HEK293T (cell line): ENCODE data around the gene ZNF319.
"Not testable (repeated sequence)": the region's sequence is repeated elsewhere in the genome, so short reads cannot be mapped to it uniquely, and the experiment has no call there.

ENCODE experiments used
- CTCF ChIA-PET: fragments of 350-600 bp; formaldehyde crosslinking; extraction: SDS; loops from one replicate; lab custom pipeline; 2021; ENCODE audit warnings: antibody characterized with exemption, inconsistent platforms; lab: Yijun Ruan, JAX
- POLR2A ChIA-PET: fragments of 350-600 bp; formaldehyde crosslinking; extraction: SDS; loops from one replicate; lab custom pipeline; 2020; ENCODE audit warnings: antibody characterized with exemption, inconsistent platforms; lab: Yijun Ruan, JAX
- DNase-seq: peaks from one replicate; pipeline ENCODE4 v3.0.0; 2012; ENCODE audit warnings: mixed read lengths; ENCODE audit errors: extremely low spot score
- ARNT ChIP-seq: fragments of 450-650 bp; IDR thresholded peaks from 2 replicates; pipeline ENCODE4 v1.6.1; 2017; ENCODE audit warnings: mild to moderate bottlenecking
- BHLHE40 ChIP-seq: fragments of 450-650 bp; IDR thresholded peaks from 2 replicates; pipeline ENCODE4 v1.6.1; 2016; ENCODE audit warnings: mild to moderate bottlenecking, moderate library complexity, borderline replicate concordance
- CTBP1 ChIP-seq: fragments of 450-650 bp; IDR thresholded peaks from 2 replicates; pipeline ENCODE4 v1.6.1; 2016; ENCODE audit warnings: borderline replicate concordance
- ELF4 ChIP-seq: fragments of 450-650 bp; IDR thresholded peaks from 2 replicates; pipeline ENCODE4 v1.6.1; 2017; ENCODE audit warnings: antibody characterized with exemption
- FOXA1 ChIP-seq: fragments of 450-650 bp; IDR thresholded peaks from 2 replicates; pipeline ENCODE4 v1.6.1; 2016; ENCODE audit warnings: mild to moderate bottlenecking
- FOXK2 ChIP-seq: fragments of 450-650 bp; IDR thresholded peaks from 2 replicates; pipeline ENCODE4 v1.6.1; 2016; ENCODE audit warnings: mild to moderate bottlenecking
- FOXM1 ChIP-seq: fragments of 450-650 bp; IDR thresholded peaks from 2 replicates; pipeline ENCODE4 v1.6.1; 2017; ENCODE audit warnings: mild to moderate bottlenecking, borderline replicate concordance
- HDGF ChIP-seq: fragments of 450-650 bp; IDR thresholded peaks from 2 replicates; pipeline ENCODE4 v1.6.1; 2017; ENCODE audit warnings: antibody characterized with exemption, borderline replicate concordance
- L3MBTL2 ChIP-seq: fragments of 450-650 bp; conservative IDR thresholded peaks from 2 replicates; pipeline ENCODE4 v1.6.1; 2016; ENCODE audit warnings: mild to moderate bottlenecking
- LEF1 ChIP-seq: fragments of 450-650 bp; IDR thresholded peaks from 2 replicates; pipeline ENCODE4 v1.6.1; 2017; ENCODE audit warnings: mild to moderate bottlenecking, borderline replicate concordance
- NFRKB ChIP-seq: fragments of 450-650 bp; IDR thresholded peaks from 2 replicates; pipeline ENCODE4 v1.6.1; 2016; ENCODE audit warnings: mild to moderate bottlenecking, moderate library complexity
- PKNOX1 ChIP-seq: fragments of 450-650 bp; IDR thresholded peaks from 2 replicates; pipeline ENCODE4 v1.6.1; 2016
- SP1 ChIP-seq: fragments of 450-650 bp; IDR thresholded peaks from 2 replicates; pipeline ENCODE4 v1.6.1; 2017
- SUZ12 ChIP-seq: fragments of 450-650 bp; IDR thresholded peaks from 2 replicates; pipeline ENCODE4 v1.6.1; 2016; ENCODE audit warnings: mild to moderate bottlenecking
- TARDBP ChIP-seq: fragments of 450-650 bp; IDR thresholded peaks from 2 replicates; pipeline ENCODE4 v1.6.1; 2016
- ZNF384 ChIP-seq: fragments of 450-650 bp; IDR thresholded peaks from 2 replicates; pipeline ENCODE4 v1.6.1; 2016

ZNF319 gene

GRCh38 chr16:57985204-57986181 lies 15.0 kb downstream of the ZNF319 start:
- ChIA-PET CTCF (no interaction called here), POLR2A (interaction anchor here (0.8 to 0.9 kb wide), 3 partner anchors 8 to 17 kb away, joined by 3 to 5 read pairs (median 3); no protein-coding TSS in a partner anchor)
- TF ChIP-seq FOXK2 (no peak), ARNT (no peak), L3MBTL2 (no peak), ZNF384 (no peak), TARDBP (no peak), PKNOX1 (no peak), HDGF (no peak), BHLHE40 (no peak), ELF4 (no peak), LEF1 (no peak), FOXA1 (no peak), SUZ12 (no peak)
- DNase-seq, result peak; percentile 58

- TF ChIP-seq L3MBTL2, result peak; percentile 82
- no peak for TF ChIP-seq HDGF
- TF ChIP-seq PKNOX1, result no peak
- no peak for TF ChIP-seq BHLHE40
- no peak for TF ChIP-seq CTBP1
- TF ChIP-seq FOXA1, result no peak
- no peak for TF ChIP-seq NFRKB
- ChIA-PET POLR2A (interaction anchor here (0.8 to 0.9 kb wide), 3 partner anchors 9 to 18 kb away, joined by 3 to 5 read pairs (median 3); no protein-coding TSS in a partner anchor), CTCF (interaction anchor here (0.7 kb wide), 1 partner anchor 142 kb away, joined by 3 read pairs; no protein-coding TSS in a partner anchor)
- DNase-seq, result peak; percentile 99
Measured at GRCh38 chr16:57984443-57985203, 15.8 kb downstream of the ZNF319 start.

GRCh38 chr16:57982385-57982784 lies 18.1 kb downstream of the ZNF319 start:
- CTCF ChIA-PET, result no interaction called here
- DNase-seq, result no peak
- POLR2A ChIA-PET, result no interaction called here
- TF ChIP-seq TARDBP, result no peak
- TF ChIP-seq ELF4, result no peak
- no peak for TF ChIP-seq ARNT
- no peak for TF ChIP-seq CTBP1
- TF ChIP-seq BHLHE40, result no peak
- no peak for TF ChIP-seq NFRKB
- TF ChIP-seq ZNF384, result no peak
- TF ChIP-seq SUZ12, result no peak
- no peak for TF ChIP-seq FOXM1
- TF ChIP-seq FOXK2, result no peak
- no peak for TF ChIP-seq FOXA1

GRCh38 chr16:57981636-57982035 lies 18.8 kb downstream of the ZNF319 start:
- ChIA-PET CTCF (no interaction called here), POLR2A (no interaction called here)
- TF ChIP-seq LEF1, result no peak
- TF ChIP-seq PKNOX1, result no peak
- no peak for TF ChIP-seq ARNT
- TF ChIP-seq ZNF384, result no peak
- no peak for TF ChIP-seq FOXM1
- no peak for TF ChIP-seq BHLHE40
- no peak for TF ChIP-seq FOXK2
- no peak for TF ChIP-seq L3MBTL2
- TF ChIP-seq NFRKB, result no peak
- no peak for TF ChIP-seq FOXA1
- no peak for TF ChIP-seq TARDBP
- TF ChIP-seq CTBP1, result no peak
- no peak for TF ChIP-seq ELF4
- TF ChIP-seq SP1, result no peak
- no peak for TF ChIP-seq SUZ12
- no peak for TF ChIP-seq HDGF
- DNase-seq, result no peak

GRCh38 chr16:57979006-57979585 lies 21.4 kb downstream of the ZNF319 start:
- TF ChIP-seq FOXM1 (no peak), TARDBP (no peak), HDGF (no peak), FOXA1 (no peak), SP1 (no peak), FOXK2 (no peak), LEF1 (no peak), SUZ12 (no peak), CTBP1 (no peak), ELF4 (no peak), ARNT (no peak), NFRKB (no peak), ZNF384 (no peak), PKNOX1 (no peak), L3MBTL2 (no peak), BHLHE40 (no peak)
- CTCF ChIA-PET, result no interaction called here
- DNase-seq, result no peak
- POLR2A ChIA-PET, result no interaction called here

- POLR2A ChIA-PET, DNase-seq, CTCF ChIA-PET: not testable (repeated sequence)
Measured at GRCh38 chr16:57978070-57978465, 22.4 kb downstream of the ZNF319 start.
